ENCODE data around the gene ZNF697. TPM values are rescaled to one million over a fixed set of nuclear protein-coding genes. Genes with fewer than 3 reads are reported as not detected.
"Not testable (repeated sequence)": the region's sequence is repeated elsewhere in the genome, so short reads cannot be mapped to it uniquely, and the experiment has no call there.

ZNF697 gene
- total and polyA plus RNA-seq, 2 of the 4 experiments (the other 2 are of a cell fraction) = 6.2 to 10.2 TPM

GRCh38 chr1:119573886-119574285 is 74.2 kb downstream of the ZNF697 start:
- H2BK20ac ChIP-seq (ENCODE audit: low read depth, low read length) = no peak overlapping the region
- no peak overlapping the region for H3K4me3 ChIP-seq (ENCODE audit: insufficient read depth, low read depth, low read length)
- H4K8ac ChIP-seq (ENCODE audit: low read depth in 2 of 2, low read length in 2 of 2) = no peak overlapping the region
- no peak overlapping the region for H2BK120ac ChIP-seq (ENCODE audit: low read depth, low read length)
- peaks cover under 1% of the 10 kb centered on the region; the same call in 1 of the 2 replicates for H3K27me3 ChIP-seq (ENCODE audit: control insufficient read depth, insufficient read depth, low read length)
- no peaks in the 10 kb centered on the region for H3K4me1 ChIP-seq (ENCODE audit: control insufficient read depth, insufficient read depth, low read length)
- H3K9me3 ChIP-seq (ENCODE audit: control insufficient read depth, insufficient read depth, low read length) = no peaks in the 10 kb centered on the region
- TF ChIP-seq RAD21 (IDR thresholded peaks at IDR 0.05; ENCODE audit: low read length) (no peak), RCOR1 (IDR thresholded peaks at IDR 0.05; ENCODE audit: insufficient replicate concordance, low read length) (no peak), CHD1 (IDR thresholded peaks at IDR 0.05; ENCODE audit: low read depth, low read length) (no peak), SMC3 (IDR thresholded peaks at IDR 0.05; ENCODE audit: low read depth, low read length) (no peak), CEBPB (IDR thresholded peaks at IDR 0.05; ENCODE audit: low read depth, low read length) (no peak), MXI1 (IDR thresholded peaks at IDR 0.05; ENCODE audit: borderline replicate concordance, low read depth, low read length) (no peak), POLR2A (IDR thresholded peaks at IDR 0.05; ENCODE audit: low read depth, low read length) (no peak)
- no peak overlapping the region for H3K14ac ChIP-seq (replicated peaks; ENCODE audit: low read depth, low read length)
- H3K27ac ChIP-seq (ENCODE audit: insufficient read depth, low read length) = no peak overlapping the region
- no peak overlapping the region for H4K5ac ChIP-seq (ENCODE audit: low read depth, low read length)
- no peaks in the 10 kb centered on the region for H3K36me3 ChIP-seq (ENCODE audit: control insufficient read depth, insufficient read depth, low read length)
- no peak overlapping the region for H2AK5ac ChIP-seq (ENCODE audit: low read depth, low read length)
- H3K4me2 ChIP-seq (ENCODE audit: low read depth, low read length) = no peak overlapping the region
- H4K20me1 ChIP-seq (ENCODE audit: insufficient read depth, low read length) = no peaks in the 10 kb centered on the region
- H3K9me1 ChIP-seq (ENCODE audit: insufficient read depth, low read length) = no peaks in the 10 kb centered on the region
- H4K91ac ChIP-seq (ENCODE audit: insufficient read depth, low read depth, low read length) = no peak overlapping the region
- intact Hi-C loops (cut with micrococcal nuclease) (no loop called here), in situ Hi-C loops (cut with MboI; ENCODE audit: low sequenced_read_pairs) (no loop called here), dilution Hi-C loops (cut with HindIII; ENCODE audit: low sequenced_read_pairs, unreplicated experiment) (no loop called here)
- ATAC-seq (ENCODE audit: low read depth) (no peak), DNase-seq (no peak)
- H2AFZ ChIP-seq (replicated peaks; ENCODE audit: low read length, poor library complexity) = no peak overlapping the region
- no peak overlapping the region for H2BK5ac ChIP-seq (ENCODE audit: low read depth, low read length, poor library complexity, severe bottlenecking)
- H3K23ac ChIP-seq (ENCODE audit: low read depth, low read length) = no peak overlapping the region
- H3K56ac ChIP-seq (ENCODE audit: extremely low read depth, insufficient read depth, low read length) = no peak overlapping the region
- no peaks in the 10 kb centered on the region for H3K79me1 ChIP-seq (ENCODE audit: low read depth in 1 of 2, low read length in 2 of 2)
- no TSS peak for BruUV-seq (replicated peaks)
- no peak overlapping the region for H3K9ac ChIP-seq (ENCODE audit: low read depth, low read length)
- CTCF ChIA-PET = no interaction called here
- no peak overlapping the region for H3K4ac ChIP-seq (ENCODE audit: low read depth, low read length)
- no peak overlapping the region for H2BK15ac ChIP-seq (ENCODE audit: low read depth, low read length)
- POLR2A ChIA-PET (ENCODE audit: unreplicated experiment) = no interaction called here
- WGBS, 2 experiments (ENCODE audit: extremely low coverage in 2 of 2, insufficient read length in 1 of 2) = 92% methylated on average over 3 of the region's 5 CpGs; no CpG with 5 or more reads in 1 of the 2 experiments
- H2AK9ac ChIP-seq (replicated peaks; ENCODE audit: low read depth, low read length, poor library complexity) = no peak overlapping the region
- no peak overlapping the region for H3K18ac ChIP-seq (ENCODE audit: low read depth, low read length)

GRCh38 chr1:119569930-119570622 is 78.0 kb downstream of the ZNF697 start:
- H3K9me3 ChIP-seq (ENCODE audit: control insufficient read depth, insufficient read depth, low read length); intact Hi-C loops (cut with micrococcal nuclease); CTCF ChIA-PET; POLR2A ChIA-PET (ENCODE audit: unreplicated experiment); H3K9me1 ChIP-seq (ENCODE audit: insufficient read depth, low read length); DNase-seq; H3K56ac ChIP-seq (ENCODE audit: extremely low read depth, insufficient read depth, low read length); H3K18ac ChIP-seq (ENCODE audit: low read depth, low read length); ATAC-seq (ENCODE audit: low read depth); H3K27ac ChIP-seq (ENCODE audit: insufficient read depth, low read length); H3K4me3 ChIP-seq (ENCODE audit: insufficient read depth, low read depth, low read length); H3K23ac ChIP-seq (ENCODE audit: low read depth, low read length); H2AK9ac ChIP-seq (replicated peaks; ENCODE audit: low read depth, low read length, poor library complexity); H4K8ac ChIP-seq (ENCODE audit: low read depth in 2 of 2, low read length in 2 of 2); H3K14ac ChIP-seq (replicated peaks; ENCODE audit: low read depth, low read length); BruUV-seq (replicated peaks); H3K4me2 ChIP-seq (ENCODE audit: low read depth, low read length); H2BK5ac ChIP-seq (ENCODE audit: low read depth, low read length, poor library complexity, severe bottlenecking); H4K5ac ChIP-seq (ENCODE audit: low read depth, low read length); H4K20me1 ChIP-seq (ENCODE audit: insufficient read depth, low read length); H3K27me3 ChIP-seq (ENCODE audit: control insufficient read depth, insufficient read depth, low read length); H3K36me3 ChIP-seq (ENCODE audit: control insufficient read depth, insufficient read depth, low read length); H2BK15ac ChIP-seq (ENCODE audit: low read depth, low read length); H3K4me1 ChIP-seq (ENCODE audit: control insufficient read depth, insufficient read depth, low read length); H2BK120ac ChIP-seq (ENCODE audit: low read depth, low read length); H2AK5ac ChIP-seq (ENCODE audit: low read depth, low read length); H2BK20ac ChIP-seq (ENCODE audit: low read depth, low read length); H4K91ac ChIP-seq (ENCODE audit: insufficient read depth, low read depth, low read length); H2AFZ ChIP-seq (replicated peaks; ENCODE audit: low read length, poor library complexity); H3K9ac ChIP-seq (ENCODE audit: low read depth, low read length); H3K4ac ChIP-seq (ENCODE audit: low read depth, low read length); H3K79me1 ChIP-seq (ENCODE audit: low read depth in 1 of 2, low read length in 2 of 2); in situ Hi-C loops (cut with MboI; ENCODE audit: low sequenced_read_pairs); dilution Hi-C loops (cut with HindIII; ENCODE audit: low sequenced_read_pairs, unreplicated experiment): not testable (repeated sequence)
- WGBS, 2 experiments (ENCODE audit: extremely low coverage in 2 of 2, insufficient read length in 1 of 2) = no CpG with 5 or more reads among the region's 8 CpGs

Measured in IMR-90 (cell line).